ENCODE data around the gene AHSP.

AHSP gene

GRCh38 chr16:31508706-31509195, 18.9 kb upstream of the AHSP start:
- Histone ChIP-seq H3K36me3 (no peaks in the 10 kb centered on the region), H3K27ac (peak overlapping the region; percentile 75), H3K9me3 (no peaks in the 10 kb centered on the region), H3K27me3 (no peaks in the 10 kb centered on the region), H3K4me1 (ENCODE audit: control insufficient read depth in 1 of 2, insufficient read depth in 1 of 2, low read depth in 1 of 2, low read length in 1 of 2) (peaks cover 15 to 20% of the 10 kb centered on the region in 2 experiments), H3K4me3 (ENCODE audit: low read depth in 1 of 2, low read length in 1 of 2) (peak overlapping the region; percentile 80)
- no peak for TF ChIP-seq CTCF (IDR thresholded peaks at IDR 0.05)

DNA sequence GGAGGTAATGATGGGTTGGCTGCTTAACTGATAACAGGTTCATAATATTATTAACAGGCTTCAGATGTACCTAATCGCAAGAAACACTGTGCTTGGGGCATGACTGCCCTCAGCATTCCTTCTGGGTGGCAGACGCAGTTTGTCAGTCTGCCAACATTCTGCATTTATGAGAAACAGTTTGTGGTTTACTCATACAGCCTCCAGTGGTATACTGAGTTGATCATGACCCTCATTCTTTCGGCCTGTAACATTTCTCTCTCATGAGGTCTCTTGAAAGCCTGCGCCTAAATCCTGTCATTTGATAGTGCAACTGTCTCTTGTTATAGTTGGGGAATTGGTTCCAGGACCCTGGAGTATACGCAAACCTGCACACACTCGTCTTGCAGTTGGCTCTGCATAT, 14.6 kb upstream of the AHSP start:
- no peaks in the 10 kb centered on the region for H3K9me3 ChIP-seq
- H3K27me3 ChIP-seq: peaks cover 3% of the 10 kb centered on the region
- no peak overlapping the region for H3K4me3 ChIP-seq (ENCODE audit: low read depth in 1 of 2, low read length in 1 of 2)
- H3K36me3 ChIP-seq: no peaks in the 10 kb centered on the region
- H3K4me1 ChIP-seq (ENCODE audit: control insufficient read depth in 1 of 2, insufficient read depth in 1 of 2, low read depth in 1 of 2, low read length in 1 of 2): peaks cover 5 to 9% of the 10 kb centered on the region in 2 experiments
- no peak overlapping the region for H3K27ac ChIP-seq
- no peak for TF ChIP-seq CTCF (IDR thresholded peaks at IDR 0.05)

DNA sequence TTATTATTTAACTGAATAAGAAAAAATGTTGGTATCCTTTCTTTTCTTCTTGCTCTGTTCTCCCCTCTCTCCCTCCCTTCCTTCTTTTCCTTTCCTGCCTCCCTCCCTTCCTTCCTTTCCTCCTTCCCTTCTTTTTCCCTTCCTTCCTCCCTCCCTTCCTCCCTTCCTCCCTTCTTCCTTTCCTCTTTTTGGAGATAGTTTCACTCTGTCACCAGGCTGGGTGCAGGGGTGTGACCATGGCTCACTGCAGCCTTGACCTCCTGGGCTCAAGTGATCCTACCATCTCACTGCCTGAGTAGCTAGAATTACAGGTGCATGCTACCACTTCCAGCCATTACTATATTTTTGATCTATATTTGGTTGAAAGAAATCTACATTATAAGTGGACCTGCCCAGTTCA, 13.8 kb upstream of the AHSP start:
- TF ChIP-seq CTCF (IDR thresholded peaks at IDR 0.05): no peak
- Histone ChIP-seq H3K9me3 (no peaks in the 10 kb centered on the region), H3K4me1 (ENCODE audit: control insufficient read depth in 1 of 2, insufficient read depth in 1 of 2, low read depth in 1 of 2, low read length in 1 of 2) (peaks cover 2 to 3% of the 10 kb centered on the region in 2 experiments), H3K4me3 (ENCODE audit: low read depth in 1 of 2, low read length in 1 of 2) (no peak overlapping the region), H3K36me3 (no peaks in the 10 kb centered on the region), H3K27me3 (peaks cover 3% of the 10 kb centered on the region), H3K27ac (no peak overlapping the region)

DNA sequence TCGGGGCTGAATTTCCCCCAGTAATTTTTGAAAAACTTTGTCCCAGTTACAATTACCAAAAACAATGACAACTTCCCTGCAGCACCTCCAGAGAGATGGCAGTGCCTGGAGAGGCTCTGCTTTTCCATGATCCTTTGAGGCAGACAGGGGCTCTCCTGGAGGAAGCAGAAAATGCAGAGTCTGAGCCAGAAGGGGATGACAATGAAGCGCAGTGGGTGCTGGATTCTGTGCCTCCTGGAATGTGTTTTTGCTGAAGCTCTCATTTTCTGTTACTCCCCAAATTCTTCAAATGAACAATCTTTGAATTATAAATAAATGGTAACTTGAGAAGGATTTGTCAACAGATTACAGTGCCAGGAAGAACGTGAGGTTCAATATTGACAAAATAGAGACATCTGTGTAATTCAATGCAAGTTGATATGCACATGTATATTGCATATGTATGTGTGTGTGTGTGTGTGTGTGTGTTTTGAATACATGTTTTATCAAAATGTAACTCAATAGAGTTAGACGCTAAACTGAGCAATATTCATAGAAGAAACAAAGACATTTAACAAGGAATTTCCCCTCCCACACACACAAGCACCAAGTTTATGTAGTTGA, 9.8 kb upstream of the AHSP start:
- Histone ChIP-seq H3K9me3 (no peaks in the 10 kb centered on the region), H3K27me3 (peaks cover 3% of the 10 kb centered on the region), H3K4me1 (ENCODE audit: control insufficient read depth in 1 of 2, insufficient read depth in 1 of 2, low read depth in 1 of 2, low read length in 1 of 2) (no peaks in the 10 kb centered on the region), H3K27ac (no peak overlapping the region), H3K4me3 (ENCODE audit: low read depth in 1 of 2, low read length in 1 of 2) (no peak overlapping the region), H3K36me3 (no peaks in the 10 kb centered on the region)
- no peak for TF ChIP-seq CTCF (IDR thresholded peaks at IDR 0.05)

GRCh38 chr16:31519759-31520431, 7.8 kb upstream of the AHSP start:
- no peak for TF ChIP-seq CTCF (IDR thresholded peaks at IDR 0.05)
- Histone ChIP-seq H3K9me3 (no peaks in the 10 kb centered on the region), H3K4me1 (ENCODE audit: control insufficient read depth in 1 of 2, insufficient read depth in 1 of 2, low read depth in 1 of 2, low read length in 1 of 2) (no peaks in the 10 kb centered on the region), H3K27ac (no peak overlapping the region), H3K4me3 (ENCODE audit: low read depth in 1 of 2, low read length in 1 of 2) (no peak overlapping the region), H3K36me3 (no peaks in the 10 kb centered on the region), H3K27me3 (peaks cover 3% of the 10 kb centered on the region)

Data from neutrophil (primary cell).